ENCODE results near the gene CNFN. TPM values are rescaled to one million over a fixed set of nuclear protein-coding genes. Genes with fewer than 3 reads are reported as not detected.

Gene CNFN
- polyA plus RNA-seq, 10 donors, result 0.42 to 0.79 (median 0.59) TPM; not detected in 7

DNA sequence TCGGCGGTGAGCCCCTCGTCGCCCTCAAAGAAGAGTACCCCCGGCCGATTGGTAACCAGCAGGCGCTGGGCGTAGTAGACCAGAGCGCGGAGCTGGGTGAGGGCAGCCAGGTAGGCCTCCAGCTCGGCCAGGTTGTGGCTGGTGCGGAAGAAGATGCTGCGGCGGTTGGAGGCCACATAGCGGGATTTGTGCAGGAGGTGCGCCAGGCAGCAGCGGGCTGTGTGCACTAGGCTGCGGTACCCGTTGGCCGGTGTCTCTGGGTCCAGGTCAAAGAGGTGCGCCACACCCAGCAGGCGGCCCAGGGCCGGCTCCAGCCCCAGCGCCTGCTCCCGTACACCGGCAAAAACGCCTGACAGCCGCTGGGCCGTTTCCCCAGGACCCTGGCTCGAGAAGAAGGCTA is 20.3 kb upstream of the CNFN start:
- DNase-seq, result no peak

DNA sequence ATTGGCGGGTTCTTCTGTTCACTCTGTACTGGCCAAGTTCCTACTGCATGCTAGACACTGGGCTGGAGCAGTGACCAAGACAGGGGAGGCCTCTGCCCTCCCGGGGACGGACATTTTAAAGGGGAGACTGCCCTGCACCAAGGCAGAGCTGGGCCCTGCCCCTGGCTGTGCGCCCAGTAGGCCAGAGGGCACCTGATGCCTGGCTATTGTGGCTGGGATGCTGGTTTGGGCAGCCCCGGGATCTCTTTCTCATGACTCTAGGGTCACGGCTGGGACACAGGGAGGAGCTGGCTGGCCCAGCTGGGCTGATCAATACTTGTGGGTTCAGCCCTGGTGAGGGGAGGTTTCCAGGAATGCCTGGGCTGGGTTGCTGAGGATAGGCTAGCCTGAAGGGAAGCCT is 19.4 kb upstream of the CNFN start:
- DNase-seq, result no peak

DNA sequence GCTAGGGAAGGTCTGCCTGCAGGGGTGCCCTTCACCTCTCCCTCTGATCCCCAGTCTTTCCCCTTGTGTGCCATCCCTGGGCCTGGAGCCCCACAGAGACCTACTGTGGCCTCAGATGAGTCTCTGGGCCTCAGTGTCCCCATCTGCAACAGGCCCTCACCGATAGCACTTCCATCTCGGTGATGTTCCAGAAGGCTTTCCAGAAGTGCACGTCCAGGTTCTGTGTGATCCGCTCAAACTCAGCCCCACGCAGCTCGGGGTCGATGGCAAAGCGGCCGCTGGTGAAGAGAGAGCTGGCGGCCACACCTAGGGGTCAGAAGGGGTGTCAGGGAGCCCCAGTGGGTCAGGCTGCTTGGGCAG is 17.7 kb upstream of the CNFN start:
- no peak for DNase-seq

DNA sequence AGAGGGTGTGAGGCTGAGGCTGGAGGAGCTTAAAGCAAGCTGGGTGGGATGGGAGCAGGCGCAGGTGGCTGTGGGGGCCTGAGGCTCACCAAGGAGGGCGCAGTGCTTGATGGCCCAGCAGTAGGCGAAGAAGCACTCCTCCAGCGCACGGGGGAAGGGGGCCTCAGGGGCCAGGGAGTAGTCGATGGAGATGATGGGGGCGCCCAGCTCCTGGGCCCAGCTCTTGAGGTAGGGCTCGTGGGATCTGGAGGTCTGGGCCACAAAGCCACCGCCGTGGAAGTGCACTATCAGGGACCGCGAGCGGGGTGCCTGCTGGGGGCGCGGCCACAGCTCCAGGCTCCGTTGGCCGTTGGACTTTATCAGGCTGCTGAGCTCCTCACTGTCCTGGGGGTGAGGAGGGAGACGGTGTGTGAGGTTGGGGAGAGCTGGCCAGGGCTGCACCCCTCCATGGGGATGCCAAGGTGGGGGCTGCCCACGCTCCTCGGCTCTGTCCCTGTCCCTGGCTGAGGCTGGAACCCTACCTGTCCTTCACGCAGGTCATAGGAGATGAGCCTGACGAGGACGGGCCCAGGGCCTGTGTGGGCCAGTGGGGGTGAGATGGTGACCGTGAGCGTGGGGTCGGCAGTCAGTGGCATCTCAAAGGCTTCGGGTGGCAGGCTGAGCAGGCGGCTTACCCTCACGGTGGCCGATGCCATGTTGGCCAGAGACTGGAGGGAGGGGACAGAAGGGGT is 17.2 kb upstream of the CNFN start:
- no peak for DNase-seq

DNA sequence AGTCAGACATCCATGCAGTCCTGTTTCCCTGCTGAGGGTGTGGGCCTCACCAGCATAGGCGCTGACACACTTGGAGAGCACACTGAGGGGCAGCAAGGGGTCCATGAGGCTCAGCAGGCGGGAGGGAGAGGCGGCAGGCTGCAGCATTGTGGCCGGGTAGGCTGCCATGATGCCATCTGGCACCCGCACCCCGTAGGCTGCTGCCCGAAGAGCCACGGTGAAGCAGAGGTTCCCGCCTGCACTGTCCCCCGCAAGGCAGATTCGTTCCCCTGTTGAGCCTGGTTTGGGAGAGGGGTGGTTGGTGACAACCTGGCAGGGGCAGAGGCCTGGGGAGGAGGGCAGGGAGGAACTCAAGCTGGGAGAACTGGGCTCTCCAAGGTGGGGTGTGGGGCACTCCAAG is 16.0 kb upstream of the CNFN start:
- DNase-seq, result no peak

DNA sequence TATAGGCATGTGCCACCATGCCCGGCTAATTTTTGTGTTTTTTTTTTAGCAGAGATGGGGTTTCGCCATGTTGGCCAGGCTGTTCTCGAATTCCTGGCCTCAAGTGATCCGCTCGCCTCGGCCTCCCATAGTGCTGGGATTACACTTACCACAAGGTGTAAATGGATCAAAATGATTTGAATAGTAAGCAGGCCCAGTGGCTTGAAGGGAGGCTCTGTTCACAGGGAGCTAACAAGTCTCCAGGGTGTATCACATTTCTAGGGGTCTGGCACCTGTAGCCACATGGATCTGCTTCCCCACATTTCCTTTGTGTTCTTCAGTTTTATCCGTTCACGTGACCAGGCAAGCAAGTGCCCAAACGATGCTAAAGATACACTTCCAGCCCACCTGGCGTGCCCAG is 13.5 kb upstream of the CNFN start:
- DNase-seq, result no peak

DNA sequence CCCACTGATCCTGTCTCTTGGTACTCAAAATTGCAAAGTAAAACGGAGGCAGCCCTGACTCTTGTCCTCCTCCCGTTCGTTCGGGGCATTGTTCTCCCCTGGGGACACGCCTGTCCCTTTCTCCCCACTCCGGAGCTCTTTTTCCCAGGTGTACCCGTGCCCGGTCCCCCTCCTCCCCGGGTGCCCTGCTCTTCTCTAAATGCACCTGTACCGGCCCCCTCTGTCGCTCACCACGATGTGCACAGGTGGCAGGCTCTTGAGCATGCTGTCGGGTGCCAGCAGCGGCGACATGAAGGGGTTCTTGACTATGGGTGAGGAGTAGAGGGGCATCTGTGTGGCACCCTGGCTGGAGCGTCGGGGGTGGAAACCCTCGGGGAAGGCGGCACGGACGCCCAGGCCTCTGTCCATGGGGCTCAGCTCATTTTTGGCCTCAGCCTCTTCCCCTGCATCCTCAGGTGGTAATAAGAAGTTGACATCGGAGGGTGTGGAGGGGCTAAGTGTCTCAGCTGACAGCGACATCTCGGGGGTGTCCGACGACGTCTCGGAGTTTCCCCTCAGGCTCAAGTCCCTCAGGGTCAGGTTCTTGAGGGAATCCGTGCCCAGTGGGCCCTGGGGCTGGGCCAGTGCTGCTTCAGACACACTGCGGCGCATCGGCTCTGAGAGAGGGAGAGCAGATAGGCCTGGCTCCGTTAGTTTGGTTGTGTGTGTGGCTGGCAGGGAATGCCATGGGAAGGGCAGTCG is 12.4 kb upstream of the CNFN start:
- DNase-seq, result no peak

DNA sequence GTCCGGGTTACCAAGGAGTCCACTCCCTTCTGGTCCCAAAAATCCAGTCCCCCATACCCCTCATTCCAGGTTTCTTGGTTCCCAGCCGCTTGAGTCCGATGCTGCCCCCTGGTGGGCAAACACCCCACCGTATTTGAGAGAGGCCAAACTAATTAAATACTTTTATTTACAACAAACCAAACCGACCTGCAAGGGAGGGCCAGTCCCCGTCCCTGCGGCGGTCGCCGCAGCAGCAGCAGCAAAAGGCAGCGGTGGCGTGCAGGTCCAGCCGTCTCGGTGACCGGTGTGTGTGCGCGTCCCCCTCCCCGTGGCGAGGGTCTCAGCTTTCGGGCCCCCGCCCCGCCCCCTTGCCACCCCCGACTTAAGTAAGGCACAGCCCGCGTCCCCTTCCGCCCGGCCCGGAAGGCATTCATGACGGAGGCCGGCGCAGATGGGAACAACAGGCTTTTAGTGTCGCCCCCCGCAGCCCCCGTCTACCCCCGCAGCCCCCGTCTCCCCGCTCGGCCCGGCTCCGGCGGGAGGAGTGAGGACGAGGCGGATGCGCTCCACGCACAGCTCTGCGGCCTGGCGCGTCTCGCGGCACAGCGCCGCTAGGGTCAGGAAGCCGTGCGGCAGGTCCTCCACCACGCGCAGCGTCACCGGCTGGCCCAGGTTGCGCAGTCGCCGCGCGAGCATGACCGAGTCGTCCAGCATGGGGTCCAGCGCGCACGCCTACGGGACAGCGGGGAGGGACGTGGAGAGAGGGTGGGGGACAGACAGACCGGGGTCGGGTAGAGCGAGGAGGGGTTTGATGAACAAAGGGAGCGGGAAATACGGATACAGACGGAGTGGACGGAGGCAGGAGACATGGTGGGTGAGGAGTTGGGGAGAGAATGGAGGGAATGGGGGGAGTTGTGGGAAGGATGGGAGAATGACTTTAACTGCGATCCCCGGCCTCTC is 11.5 kb upstream of the CNFN start:
- DNase-seq, result peak; percentile 62 to 91 (median 85)

DNA sequence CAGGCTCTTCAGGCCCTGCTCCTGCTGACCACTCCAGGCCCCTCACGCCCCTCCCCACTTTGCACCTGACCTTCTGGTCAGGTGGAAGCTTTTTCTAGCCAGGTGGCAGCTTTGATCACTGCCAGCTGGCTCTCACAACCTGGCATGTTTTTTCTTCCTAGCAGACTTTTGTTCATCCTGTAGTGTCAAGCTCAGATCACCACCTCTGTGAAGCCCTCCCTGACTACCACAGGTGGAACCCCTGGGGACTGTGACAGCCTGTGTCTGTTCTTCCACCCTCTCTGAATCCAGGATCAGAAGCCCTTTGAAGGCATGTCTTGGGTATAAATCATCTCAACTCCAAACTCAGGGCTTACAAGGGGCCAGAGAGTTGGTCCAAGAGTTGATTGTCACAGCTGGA is 10.3 kb upstream of the CNFN start:
- DNase-seq, result no peak

DNA sequence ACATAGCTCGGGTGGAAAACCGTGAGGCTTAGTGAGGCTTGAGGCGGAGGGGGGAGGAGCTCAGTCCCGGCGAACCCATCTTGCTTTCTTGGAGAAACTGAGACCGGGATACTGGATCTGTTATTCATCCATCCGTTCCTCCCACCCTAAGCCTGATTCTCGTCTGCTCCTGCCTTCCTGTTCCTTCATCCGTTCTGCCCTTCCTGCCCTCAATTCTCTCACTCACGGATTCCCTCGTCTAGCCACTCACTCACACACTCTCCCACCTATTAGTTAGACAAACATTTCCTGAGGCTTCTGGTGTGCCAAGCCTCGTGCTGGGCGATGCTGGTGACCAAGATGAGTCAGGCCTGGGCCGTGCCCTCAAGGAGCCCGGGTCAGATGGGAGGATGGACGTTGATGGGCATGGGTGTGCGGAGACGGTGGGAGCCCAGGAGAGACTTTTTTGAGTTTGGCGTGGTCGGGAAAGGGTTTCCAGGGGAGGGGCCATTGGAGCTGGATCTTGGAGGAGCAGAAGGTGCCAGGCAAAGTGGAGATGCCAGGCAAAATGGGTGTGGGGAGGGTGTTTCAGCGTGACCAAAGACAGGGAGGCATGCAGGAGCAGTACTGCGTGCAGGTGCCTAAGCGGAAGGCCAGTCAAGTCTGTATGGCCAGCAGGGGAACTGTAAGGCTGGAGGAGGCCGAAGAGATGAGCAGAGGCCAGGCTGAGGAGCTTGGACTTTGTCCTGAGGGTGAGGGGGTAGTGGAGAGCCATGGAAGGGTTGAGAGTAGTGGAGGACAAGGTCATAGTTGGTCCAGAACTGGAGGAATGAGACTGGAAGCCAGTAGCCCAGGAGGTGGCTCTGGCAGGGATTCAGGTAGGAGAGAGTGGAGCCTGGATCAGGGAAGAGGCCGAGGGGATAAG is 7.4 kb upstream of the CNFN start:
- no peak for DNase-seq

DNA sequence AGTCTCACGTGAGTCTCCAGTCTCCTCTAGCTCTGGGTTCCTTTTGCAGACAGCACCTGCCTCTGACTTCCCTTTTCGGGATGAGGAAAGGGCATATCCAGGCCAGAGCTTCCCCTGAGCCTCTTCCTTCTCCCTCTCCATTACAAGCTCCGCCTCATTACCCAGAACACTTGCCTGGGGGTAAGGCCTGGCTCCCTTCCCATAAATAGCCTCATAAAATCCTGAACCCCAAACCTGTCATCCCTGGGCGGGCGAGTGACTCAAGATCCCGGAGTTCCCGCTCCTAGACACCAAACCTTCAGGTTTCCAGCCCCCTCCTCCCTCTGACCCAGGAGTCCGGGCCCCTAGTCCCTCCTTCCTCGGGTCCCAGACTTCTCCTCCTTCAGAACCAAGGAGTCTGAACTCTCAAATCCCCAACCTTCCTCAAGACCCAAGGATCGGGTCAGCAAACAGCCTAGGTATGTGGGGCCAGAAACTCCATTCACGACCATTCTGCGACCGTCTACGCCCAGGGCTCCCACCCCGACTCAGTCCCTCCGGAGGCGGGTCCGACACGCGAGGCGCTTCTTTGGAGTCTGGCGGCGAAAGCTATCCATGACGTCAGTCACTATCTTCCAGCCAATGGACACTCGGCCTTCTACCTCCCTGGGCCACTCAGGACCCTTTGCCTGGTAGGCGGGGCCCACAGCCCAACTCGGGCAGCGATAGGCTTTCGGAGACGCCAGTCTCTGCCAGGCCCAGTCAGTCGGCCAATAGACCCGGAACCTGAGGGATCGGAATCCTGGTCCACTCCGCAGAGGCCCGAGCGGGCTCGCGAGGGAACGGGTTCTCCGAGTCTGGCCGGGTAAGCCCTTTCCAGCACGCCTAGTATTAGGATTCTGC is 6.5 kb upstream of the CNFN start:
- DNase-seq, result peak; percentile 99 to 100 (median 99)

DNA sequence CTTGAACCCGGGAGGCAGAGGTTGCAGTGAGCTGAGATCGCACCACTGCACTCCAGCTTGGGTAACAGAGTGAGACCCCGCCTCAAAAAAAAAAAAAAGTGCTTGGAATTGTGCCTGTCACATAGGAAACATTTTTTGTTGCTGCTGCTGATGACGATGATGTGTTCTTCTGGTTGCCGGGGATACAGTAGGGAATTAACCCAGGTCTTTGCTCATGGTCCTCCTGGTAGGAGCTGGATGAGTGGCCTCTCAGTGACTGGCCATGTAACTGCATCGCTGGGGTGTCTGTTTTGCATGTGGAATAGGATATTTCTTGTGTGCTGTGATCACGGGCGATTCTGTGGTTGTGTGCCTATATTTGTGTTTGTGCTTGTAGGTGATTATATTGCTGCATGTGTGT is 4.7 kb upstream of the CNFN start:
- no peak for DNase-seq

DNA sequence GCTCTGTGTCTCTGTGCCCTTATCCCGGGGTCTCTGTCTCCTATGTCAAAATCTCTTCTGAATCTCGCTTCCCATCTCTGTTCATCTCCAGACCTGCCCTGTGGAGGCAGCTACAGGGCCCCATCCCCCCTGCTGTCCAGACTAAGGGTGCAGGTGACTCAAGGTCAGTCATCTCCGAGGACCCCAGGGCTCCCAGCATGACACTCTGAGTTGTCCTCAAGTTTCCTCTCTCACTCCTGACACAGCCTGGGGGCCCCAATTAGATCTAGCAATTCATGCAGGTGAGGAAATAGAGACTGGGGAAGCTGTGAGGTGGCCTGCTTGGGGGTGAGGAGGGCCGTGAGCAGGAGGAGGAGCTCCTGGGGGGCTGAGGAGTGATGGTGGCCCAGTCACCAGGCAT is 2.1 kb upstream of the CNFN start:
- DNase-seq, result no peak

DNA sequence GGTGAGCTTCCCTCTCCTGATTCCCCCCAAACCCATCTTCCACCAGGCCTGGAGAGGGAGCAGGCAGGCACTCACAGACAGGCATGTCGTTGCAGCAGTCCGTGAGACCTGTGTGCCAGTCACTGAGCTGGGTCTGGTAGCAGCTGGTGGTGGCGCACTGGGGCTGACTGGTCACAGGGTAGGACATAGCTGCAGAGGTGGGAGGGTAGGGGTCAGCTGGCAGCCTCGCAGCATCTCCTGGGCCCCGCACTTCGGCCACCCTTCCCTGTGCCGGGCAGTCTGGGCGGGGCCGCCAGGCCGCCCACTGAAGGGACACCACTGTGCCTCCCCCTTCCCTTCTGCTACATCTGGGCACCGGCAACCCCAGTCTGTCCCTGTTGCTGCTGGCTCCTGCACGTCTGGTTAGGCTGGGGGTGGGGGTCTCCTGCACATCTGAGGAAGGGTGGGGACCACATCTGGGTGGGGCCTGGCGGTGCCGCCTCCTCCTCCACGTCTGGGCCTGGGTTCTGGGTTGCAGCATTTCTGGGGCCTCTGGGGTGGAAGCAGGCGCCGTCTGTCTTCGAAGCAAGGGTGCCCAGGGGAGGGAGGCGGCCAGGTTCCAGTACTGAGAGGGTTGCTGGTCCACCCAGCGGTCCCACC is 1.1 kb downstream of the CNFN start:
- DNase-seq, result no peak

DNA sequence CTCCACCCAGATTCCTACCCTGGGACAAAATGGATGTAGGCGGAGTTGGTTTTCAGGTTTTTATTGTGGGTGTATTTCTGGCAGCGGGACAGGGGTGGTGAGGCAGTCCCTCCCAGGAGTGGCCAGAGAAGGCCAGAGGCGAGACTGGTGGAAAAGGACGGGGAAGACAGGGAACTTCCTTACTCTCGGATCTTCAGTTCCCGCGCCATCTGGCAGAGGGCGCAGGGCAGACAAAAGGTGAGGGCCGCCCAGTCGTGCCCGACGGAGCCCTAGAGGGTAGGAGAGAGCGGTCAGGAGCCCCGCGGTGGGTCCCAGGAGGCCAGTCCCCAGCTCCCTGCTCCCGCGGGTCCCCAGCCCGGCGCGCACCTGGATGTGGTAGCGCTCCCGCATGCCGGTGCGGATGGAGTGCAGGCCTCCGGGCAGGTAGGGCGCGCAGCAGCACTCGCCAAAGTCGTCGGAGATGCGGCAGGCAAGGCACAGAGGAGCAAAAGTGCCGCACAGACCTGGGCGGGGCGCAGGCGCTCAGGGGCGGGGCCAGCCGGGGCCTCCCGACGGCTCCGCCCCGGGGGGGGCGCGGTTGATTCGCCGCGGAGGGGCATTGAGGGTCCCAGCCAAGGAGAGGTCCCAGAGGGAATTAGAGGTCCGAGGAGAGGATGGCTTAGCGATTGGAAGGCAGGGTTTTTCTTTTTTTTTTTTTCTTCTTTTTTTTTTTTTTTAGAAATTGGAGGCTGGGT is 3.0 kb downstream of the CNFN start:
- DNase-seq, result peak; percentile 20 to 67 (median 53)

DNA sequence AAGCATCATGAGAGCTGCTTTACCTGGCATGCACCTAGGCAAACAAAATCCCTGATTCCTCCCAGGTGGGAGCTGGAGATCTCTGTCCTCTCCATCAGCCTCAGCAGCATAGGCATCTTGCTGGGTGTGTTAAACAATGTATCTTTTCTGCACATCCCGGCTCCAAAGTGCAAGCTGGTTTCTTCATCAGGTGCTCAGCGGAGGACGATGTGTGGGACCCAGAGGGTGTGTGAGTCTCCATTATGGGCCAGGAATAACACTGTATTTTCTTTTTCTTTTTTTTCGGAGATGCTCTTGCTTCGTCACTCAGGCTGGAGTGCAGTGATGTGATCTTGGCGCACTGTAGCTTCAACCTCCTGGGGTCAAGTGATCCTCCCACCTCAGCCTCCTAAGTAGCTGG is 9.9 kb downstream of the CNFN start:
- DNase-seq, result no peak

DNA sequence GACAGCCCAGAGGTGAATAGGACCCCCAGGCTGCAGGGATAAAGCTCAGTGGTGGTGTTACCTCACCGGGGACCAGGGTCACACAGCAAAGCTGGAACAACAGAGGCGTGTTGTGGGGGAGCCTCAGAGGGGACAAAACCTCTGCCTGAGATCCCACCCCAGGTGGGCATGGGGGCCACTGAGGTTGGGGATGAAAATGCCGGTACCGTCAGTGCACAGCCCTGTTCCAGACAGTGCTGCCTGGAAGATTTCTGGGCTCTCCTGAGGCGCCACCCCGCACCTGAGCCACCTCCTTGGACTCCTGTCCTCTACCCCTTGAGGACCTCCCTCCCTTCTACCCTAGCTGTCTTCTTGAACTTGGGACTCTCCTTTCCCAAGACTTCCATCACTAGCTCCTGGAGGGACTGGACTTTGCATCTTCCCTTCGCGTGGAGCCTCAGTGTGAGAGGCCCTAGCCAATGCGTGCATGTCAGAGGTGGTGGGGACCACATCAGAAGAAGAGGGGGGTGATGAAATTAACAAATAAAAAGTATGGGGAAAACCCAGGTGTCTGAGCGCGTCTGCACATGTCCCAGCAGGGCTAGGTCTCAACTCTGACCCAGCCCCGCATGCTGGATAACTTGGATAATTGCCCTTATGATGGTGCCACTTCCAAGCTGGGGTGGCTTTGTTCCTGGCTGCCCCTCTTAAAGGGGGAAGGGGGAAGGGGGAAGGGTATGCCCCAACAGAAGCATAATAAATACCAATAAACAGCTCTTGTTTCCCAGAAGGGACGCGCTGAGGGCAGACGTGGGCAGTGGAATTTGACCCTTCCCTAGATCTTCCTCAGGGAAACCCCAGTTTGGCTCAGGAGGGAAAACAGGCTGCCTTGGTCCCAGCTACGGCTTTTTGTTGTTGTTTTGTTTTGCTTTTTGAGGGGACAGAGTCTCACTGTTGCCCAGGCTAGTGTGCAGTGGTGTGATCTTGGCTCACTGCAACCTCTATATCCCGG is 11.6 kb downstream of the CNFN start:
- DNase-seq, result no peak

DNA sequence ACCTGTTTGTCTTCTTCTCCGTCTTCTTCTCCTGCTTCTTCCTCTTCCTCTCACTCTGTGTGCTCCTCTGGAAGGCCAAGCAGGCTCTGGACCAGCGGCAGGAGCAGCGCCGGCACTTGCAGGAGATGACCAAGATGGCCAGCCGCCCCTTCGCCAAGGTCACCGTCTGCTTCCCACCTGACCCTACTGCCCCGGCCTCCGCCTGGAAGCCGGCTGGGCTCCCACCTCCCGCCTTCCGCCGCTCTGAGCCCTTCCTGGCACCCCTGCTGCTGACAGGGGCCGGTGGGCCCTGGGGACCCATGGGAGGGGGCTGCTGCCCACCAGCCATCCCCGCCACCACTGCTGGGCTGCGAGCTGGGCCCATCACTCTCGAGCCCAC is 13.9 kb downstream of the CNFN start:
- DNase-seq, result no peak

All from muscle of back (tissue), 11 donors.